ENCODE data around the gene MTMR2. TPM values are rescaled to one million over a fixed set of nuclear protein-coding genes. Genes with fewer than 3 reads are reported as not detected.

Gene MTMR2
- polyA plus RNA-seq, 1 of the 3 experiments (the other 2 are of a cell fraction) = 8.6 TPM

DNA sequence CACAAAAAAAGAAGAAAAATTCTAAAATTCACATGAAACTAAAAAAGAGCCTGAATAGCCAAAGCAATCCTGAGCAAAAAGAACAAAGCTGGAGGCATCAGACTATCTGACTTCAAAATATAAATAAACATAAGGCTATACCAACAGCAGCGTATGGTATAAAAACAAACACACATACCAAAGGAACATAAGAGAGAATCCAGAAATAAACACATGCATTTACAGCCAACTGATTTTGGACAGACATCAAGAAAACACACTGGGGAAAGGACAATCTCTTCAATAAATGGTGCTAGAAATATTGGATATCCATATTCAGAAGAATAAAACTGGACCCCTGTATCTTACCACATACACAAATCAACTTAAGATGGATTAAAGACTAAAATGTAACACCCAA lies 2.8 kb upstream of the MTMR2 start:
- 77% methylated on average over 1 of the region's 1 CpG for WGBS (ENCODE audit: low lambda C conversion rate)

DNA sequence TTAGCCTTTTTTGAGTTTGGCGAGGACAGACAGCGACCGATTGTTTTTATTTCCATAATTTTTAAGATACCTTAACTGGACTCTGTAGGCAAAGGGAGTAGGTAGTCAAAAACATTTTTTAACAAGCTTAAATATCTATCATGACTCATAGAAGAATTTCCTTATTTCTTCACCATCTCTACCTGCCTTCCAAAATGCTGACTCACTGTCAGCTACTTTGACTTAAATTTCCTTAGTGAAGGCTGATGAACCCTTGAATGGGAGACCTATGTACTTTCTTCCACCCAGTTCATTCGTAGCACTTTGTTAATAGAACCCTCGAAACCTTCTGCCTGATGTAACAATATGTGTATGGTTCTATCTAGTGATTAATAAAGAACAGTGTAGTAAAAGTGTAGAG lies 1.1 kb upstream of the MTMR2 start:
- H4K20me1 ChIP-seq (ENCODE audit: insufficient read depth) = no peaks in the 10 kb centered on the region
- ChIA-PET POLR2A (no interaction called here), CTCF (no interaction called here)
- H3K4me2 ChIP-seq = peak overlapping the region; percentile 92
- peak overlapping the region; percentile 94 to 97; a peak in 3 of 4 replicates for H3K4me3 ChIP-seq (ENCODE audit: low read depth in 2 of 2, low read length in 1 of 2)
- no peak for DNase-seq
- H3K9ac ChIP-seq = peak overlapping the region; percentile 97; the same call in 1 of the 2 replicates
- H2AFZ ChIP-seq (ENCODE audit: low read depth) = no peak overlapping the region
- TF ChIP-seq POLR2AphosphoS5 (IDR thresholded peaks at IDR 0.05; ENCODE audit: low read depth, low read length) (0 out of 2 replicates have a peak, but pooled peaks have one; percentile 15), MXI1 (IDR thresholded peaks at IDR 0.05; ENCODE audit: low read depth, low read length) (no peak), FOSL2 (IDR thresholded peaks at IDR 0.05; ENCODE audit: borderline replicate concordance, low read depth) (peak; percentile 42; the same call in 1 of the 2 replicates)
- TF ChIP-seq, protein P1, sequence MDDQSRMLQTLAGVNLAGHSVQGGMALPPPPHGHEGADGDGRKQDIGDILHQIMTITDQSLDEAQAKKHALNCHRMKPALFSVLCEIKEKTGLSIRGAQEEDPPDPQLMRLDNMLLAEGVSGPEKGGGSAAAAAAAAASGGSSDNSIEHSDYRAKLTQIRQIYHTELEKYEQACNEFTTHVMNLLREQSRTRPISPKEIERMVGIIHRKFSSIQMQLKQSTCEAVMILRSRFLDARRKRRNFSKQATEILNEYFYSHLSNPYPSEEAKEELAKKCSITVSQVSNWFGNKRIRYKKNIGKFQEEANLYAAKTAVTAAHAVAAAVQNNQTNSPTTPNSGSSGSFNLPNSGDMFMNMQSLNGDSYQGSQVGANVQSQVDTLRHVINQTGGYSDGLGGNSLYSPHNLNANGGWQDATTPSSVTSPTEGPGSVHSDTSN (IDR thresholded peaks at IDR 0.05) = no peak
- no peaks in the 10 kb centered on the region for H3K9me3 ChIP-seq
- 64% methylated on average over 5 of the region's 5 CpGs for WGBS (ENCODE audit: low lambda C conversion rate)
- H3K79me2 ChIP-seq (ENCODE audit: insufficient read depth) = peaks cover 57% of the 10 kb centered on the region
- peak overlapping the region; percentile 90 to 97 for H3K27ac ChIP-seq (ENCODE audit: low read depth in 2 of 2, low read length in 1 of 2)
- H3F3A ChIP-seq (replicated peaks; ENCODE audit: insufficient read depth) = peaks cover 4% of the 10 kb centered on the region
- H3K36me3 ChIP-seq (replicated peaks in 1 of 2; ENCODE audit: control insufficient read depth in 1 of 2, insufficient read depth in 2 of 2, low read length in 1 of 2) = peaks cover 0 to 4% of the 10 kb centered on the region in 2 experiments
- H3K9me2 ChIP-seq = no peaks in the 10 kb centered on the region
- no peaks in the 10 kb centered on the region for H3K27me3 ChIP-seq (ENCODE audit: insufficient read depth)
- peaks cover 0 to 11% of the 10 kb centered on the region in 2 experiments; a peak in 3 of 4 replicates for H3K4me1 ChIP-seq (ENCODE audit: control insufficient read depth in 1 of 2, insufficient read depth in 2 of 2, low read depth in 1 of 2, low read length in 1 of 2)

More for the DNA sequence above, 2.8 kb upstream of the MTMR2 start:
- Histone ChIP-seq H3K36me3 (replicated peaks in 1 of 2; ENCODE audit: control insufficient read depth in 1 of 2, insufficient read depth in 2 of 2, low read length in 1 of 2) (no peaks in the 10 kb centered on the region), H3K9ac (no peak overlapping the region), H3K27me3 (ENCODE audit: insufficient read depth) (no peaks in the 10 kb centered on the region), H3K9me2 (no peaks in the 10 kb centered on the region), H3K4me2 (no peak overlapping the region), H4K20me1 (ENCODE audit: insufficient read depth) (no peaks in the 10 kb centered on the region), H2AFZ (ENCODE audit: low read depth) (no peak overlapping the region), H3K9me3 (no peaks in the 10 kb centered on the region; the same call in 1 of the 2 replicates), H3K79me2 (ENCODE audit: insufficient read depth) (peaks cover 40% of the 10 kb centered on the region), H3K4me1 (ENCODE audit: control insufficient read depth in 1 of 2, insufficient read depth in 2 of 2, low read depth in 1 of 2, low read length in 1 of 2) (peaks cover 0 to 11% of the 10 kb centered on the region in 2 experiments; a peak in 3 of 4 replicates), H3F3A (replicated peaks; ENCODE audit: insufficient read depth) (no peaks in the 10 kb centered on the region), H3K4me3 (ENCODE audit: low read depth in 2 of 2, low read length in 1 of 2) (no peak overlapping the region), H3K27ac (ENCODE audit: low read depth in 2 of 2, low read length in 1 of 2) (no peak overlapping the region)
- TF ChIP-seq, protein P2, sequence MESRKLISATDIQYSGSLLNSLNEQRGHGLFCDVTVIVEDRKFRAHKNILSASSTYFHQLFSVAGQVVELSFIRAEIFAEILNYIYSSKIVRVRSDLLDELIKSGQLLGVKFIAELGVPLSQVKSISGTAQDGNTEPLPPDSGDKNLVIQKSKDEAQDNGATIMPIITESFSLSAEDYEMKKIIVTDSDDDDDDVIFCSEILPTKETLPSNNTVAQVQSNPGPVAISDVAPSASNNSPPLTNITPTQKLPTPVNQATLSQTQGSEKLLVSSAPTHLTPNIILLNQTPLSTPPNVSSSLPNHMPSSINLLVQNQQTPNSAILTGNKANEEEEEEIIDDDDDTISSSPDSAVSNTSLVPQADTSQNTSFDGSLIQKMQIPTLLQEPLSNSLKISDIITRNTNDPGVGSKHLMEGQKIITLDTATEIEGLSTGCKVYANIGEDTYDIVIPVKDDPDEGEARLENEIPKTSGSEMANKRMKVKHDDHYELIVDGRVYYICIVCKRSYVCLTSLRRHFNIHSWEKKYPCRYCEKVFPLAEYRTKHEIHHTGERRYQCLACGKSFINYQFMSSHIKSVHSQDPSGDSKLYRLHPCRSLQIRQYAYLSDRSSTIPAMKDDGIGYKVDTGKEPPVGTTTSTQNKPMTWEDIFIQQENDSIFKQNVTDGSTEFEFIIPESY (IDR thresholded peaks at IDR 0.05; ENCODE audit: borderline replicate concordance, low read depth) = no peak
- TF ChIP-seq, protein P1 (IDR thresholded peaks at IDR 0.05) = no peak
- no peak for TF ChIP-seq EP300 (IDR thresholded peaks at IDR 0.05; ENCODE audit: borderline replicate concordance in 1 of 2, low read depth in 1 of 2, low read length in 1 of 2)
- no peak for TF ChIP-seq GATA2 (CRISPR knock-in tag; IDR thresholded peaks at IDR 0.05)
- no peak for TF ChIP-seq GABPA (IDR thresholded peaks at IDR 0.05; ENCODE audit: low read depth)
- no peak for TF ChIP-seq YY1 (IDR thresholded peaks at IDR 0.05; ENCODE audit: low read depth)
- TF ChIP-seq RAD21 (IDR thresholded peaks at IDR 0.05; ENCODE audit: low read length) = no peak
- no peak for TF ChIP-seq RFX5 (IDR thresholded peaks at IDR 0.05; ENCODE audit: low read length)
- TF ChIP-seq, protein P3, sequence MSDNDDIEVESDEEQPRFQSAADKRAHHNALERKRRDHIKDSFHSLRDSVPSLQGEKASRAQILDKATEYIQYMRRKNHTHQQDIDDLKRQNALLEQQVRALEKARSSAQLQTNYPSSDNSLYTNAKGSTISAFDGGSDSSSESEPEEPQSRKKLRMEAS (IDR thresholded peaks at IDR 0.05; ENCODE audit: low read depth) = no peak
- no peak for TF ChIP-seq MEF2A (IDR thresholded peaks at IDR 0.05; ENCODE audit: borderline replicate concordance, low read depth)
- no peak for TF ChIP-seq NFIC (IDR thresholded peaks at IDR 0.05; ENCODE audit: borderline replicate concordance)
- no peak for TF ChIP-seq FOSL2 (IDR thresholded peaks at IDR 0.05; ENCODE audit: borderline replicate concordance, low read depth)
- TF ChIP-seq EZH2phosphoT487 (IDR thresholded peaks at IDR 0.05; ENCODE audit: borderline replicate concordance, low read depth) = no peak
- TF ChIP-seq, protein P4, sequence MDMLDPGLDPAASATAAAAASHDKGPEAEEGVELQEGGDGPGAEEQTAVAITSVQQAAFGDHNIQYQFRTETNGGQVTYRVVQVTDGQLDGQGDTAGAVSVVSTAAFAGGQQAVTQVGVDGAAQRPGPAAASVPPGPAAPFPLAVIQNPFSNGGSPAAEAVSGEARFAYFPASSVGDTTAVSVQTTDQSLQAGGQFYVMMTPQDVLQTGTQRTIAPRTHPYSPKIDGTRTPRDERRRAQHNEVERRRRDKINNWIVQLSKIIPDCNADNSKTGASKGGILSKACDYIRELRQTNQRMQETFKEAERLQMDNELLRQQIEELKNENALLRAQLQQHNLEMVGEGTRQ (IDR thresholded peaks at IDR 0.05; ENCODE audit: borderline replicate concordance, low read depth, low read length) = no peak
- no peak for DNase-seq
- CTCF ChIA-PET = no interaction called here
- POLR2A ChIA-PET = no interaction called here
